GM15510 (cell line): ENCODE measurements around the gene MBOAT1.

Experiments used
- POLR2A ChIP-seq: IDR thresholded peaks from 3 replicates; pipeline ENCODE4 v1.6.1; 2011; ENCODE audit warnings: borderline replicate concordance; ENCODE audit not compliant: insufficient read length; ENCODE audit errors: extremely low read depth

MBOAT1 gene

GRCh38 chr6:20173833-20174792, 38.2 kb downstream of the MBOAT1 start:
- no peak for TF ChIP-seq POLR2A

GRCh38 chr6:20172842-20173456, 39.3 kb downstream of the MBOAT1 start:
- TF ChIP-seq POLR2A: no peak

DNA sequence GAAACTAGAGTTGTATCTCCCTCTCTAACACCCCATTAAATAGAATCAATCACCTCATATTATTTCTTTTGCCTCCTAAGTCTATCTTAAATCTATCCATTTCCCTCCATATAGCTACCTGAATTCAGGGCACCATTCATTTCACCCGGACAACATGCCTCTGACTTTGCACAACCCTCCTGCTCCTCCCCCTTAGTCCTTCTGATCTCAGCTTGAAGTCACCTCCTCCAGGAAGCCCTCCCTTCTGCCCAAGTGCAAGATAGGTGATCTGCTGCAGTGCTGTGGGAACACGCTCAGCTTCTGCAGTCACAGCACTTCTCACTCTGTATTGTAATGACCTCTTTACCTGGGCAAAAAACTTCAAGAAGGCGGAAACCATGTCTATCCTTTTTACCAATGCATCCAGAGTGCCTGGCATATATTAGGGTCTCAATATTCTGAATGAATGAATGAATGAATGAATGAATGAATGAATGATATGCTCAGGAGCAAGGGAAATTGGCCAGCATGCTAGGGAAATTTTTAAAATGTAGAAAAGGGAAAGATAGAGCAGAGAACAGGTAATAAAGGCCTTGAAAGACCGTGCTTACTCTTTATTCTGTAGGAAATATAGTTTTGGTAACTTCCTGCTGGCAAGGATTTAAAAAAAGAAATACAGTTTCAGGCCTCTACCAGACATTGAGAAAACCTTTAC, 41.7 kb downstream of the MBOAT1 start:
- no peak for TF ChIP-seq POLR2A

- TF ChIP-seq POLR2A: no peak
These were observed 42.5 kb downstream of the MBOAT1 start for GRCh38 chr6:20169786-20170185.

DNA sequence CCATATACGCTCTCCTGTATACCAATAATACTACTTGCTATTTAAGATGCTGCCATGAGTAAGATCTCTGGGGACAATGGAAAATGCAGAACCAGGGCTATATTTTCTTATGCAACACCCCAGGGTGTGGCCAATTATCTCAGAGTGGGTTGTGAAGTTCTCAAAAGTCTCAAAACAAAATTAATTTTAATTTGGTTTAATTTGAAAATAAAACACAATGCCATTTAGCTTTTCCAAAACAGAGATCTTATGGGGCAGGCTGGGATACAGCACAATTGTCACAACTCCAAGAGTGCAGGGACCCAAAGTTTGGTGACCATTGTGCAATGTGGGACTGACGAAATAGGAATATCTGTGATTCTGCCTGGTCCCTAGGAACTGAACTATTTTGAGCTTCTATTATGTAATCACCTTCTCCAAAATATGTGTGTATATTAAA, 43.1 kb downstream of the MBOAT1 start:
- no peak for TF ChIP-seq POLR2A

- no peak for TF ChIP-seq POLR2A
These were observed 43.6 kb downstream of the MBOAT1 start for GRCh38 chr6:20168690-20169089.

- TF ChIP-seq POLR2A: no peak
These were observed 44.7 kb downstream of the MBOAT1 start for GRCh38 chr6:20167601-20168000.

- no peak for TF ChIP-seq POLR2A
These were observed 46.1 kb downstream of the MBOAT1 start for GRCh38 chr6:20166210-20166609.

GRCh38 chr6:20162515-20162914, 49.8 kb downstream of the MBOAT1 start:
- no peak for TF ChIP-seq POLR2A

- TF ChIP-seq POLR2A: no peak
These were observed 51.6 kb downstream of the MBOAT1 start for GRCh38 chr6:20160541-20161283.

- TF ChIP-seq POLR2A: no peak
These were observed 52.3 kb downstream of the MBOAT1 start for GRCh38 chr6:20159781-20160540.

DNA sequence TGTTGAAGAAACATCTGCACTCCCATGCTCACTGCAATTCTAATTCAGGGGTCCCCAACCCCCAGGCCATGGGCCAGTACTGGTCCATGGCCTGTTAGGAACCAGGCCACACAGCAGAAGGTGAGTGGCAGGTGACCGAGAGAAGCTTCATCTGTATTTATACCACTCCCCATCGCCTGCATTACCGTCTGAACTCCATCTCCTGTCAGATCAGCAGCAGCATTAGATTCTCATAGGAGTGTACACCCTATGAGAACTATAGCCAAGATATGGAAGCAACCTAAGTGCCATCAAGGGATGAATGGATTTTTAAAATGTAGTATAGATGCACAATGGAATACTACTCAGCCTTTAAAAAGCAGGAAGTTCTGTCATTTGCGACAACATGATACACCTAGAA, 53.2 kb downstream of the MBOAT1 start:
- no peak for TF ChIP-seq POLR2A

DNA sequence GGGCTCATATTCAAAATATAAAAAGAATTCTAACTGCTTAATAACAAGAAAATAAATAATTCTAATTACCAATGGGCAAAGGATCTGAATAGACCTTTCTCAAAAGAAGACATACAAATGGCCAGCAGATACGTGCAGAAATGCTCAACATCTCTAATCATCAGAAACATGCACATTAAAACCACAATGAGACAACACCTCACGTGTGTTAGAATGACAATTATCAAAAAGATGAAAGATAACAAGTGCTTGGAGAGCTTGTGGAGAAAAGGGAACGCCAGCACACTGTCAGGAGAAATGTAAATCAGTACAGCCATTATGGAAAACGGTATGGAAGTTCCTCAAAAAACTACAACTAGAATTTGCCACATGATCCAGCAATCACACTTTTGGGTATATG, 53.6 kb downstream of the MBOAT1 start:
- TF ChIP-seq POLR2A: no peak

DNA sequence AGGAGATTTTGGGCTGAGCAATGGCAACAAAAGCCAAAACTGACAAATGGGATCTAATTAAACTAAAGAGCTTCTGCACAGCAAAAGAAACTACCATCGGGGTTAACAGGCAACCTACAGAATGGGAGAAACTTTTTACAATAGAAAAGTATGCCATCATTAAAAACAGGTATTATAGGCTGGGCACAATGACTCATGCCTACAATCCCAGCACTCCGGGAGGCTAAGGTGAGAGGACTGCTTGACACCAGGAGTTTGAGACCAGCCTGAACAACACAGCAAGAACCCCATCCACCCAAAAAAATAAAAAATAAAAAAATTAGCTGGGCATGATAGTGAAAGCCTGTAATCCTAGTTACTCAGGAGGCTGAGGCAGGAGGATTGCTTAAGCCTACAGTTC, 55.4 kb downstream of the MBOAT1 start:
- TF ChIP-seq POLR2A: no peak

GRCh38 chr6:20154753-20155152, 57.5 kb downstream of the MBOAT1 start:
- no peak for TF ChIP-seq POLR2A

- TF ChIP-seq POLR2A: no peak
These were observed 59.1 kb downstream of the MBOAT1 start for GRCh38 chr6:20153194-20153593.
